NCI-H748 (cell line): ENCODE results near the gene CCDC33.

Source experiments
- DNase-seq: peaks from one replicate; lab custom pipeline; 2025; ENCODE audit not compliant: unreplicated experiment; lab: John Stamatoyannopoulos, UW

CCDC33 gene

GRCh38 chr15:74258456-74259291, 22.5 kb downstream of the CCDC33 start:
- no peak for DNase-seq

- no peak for DNase-seq
These were observed 23.1 kb downstream of the CCDC33 start for GRCh38 chr15:74259292-74259648.

GRCh38 chr15:74259821-74260607, 23.9 kb downstream of the CCDC33 start:
- no peak for DNase-seq

- DNase-seq, result no peak
These were observed 24.9 kb downstream of the CCDC33 start for GRCh38 chr15:74261041-74261440.

- DNase-seq, result no peak
These were observed 25.6 kb downstream of the CCDC33 start for GRCh38 chr15:74261685-74262084.

GRCh38 chr15:74262151-74262550, 26.0 kb downstream of the CCDC33 start:
- no peak for DNase-seq

GRCh38 chr15:74262625-74263024, 26.5 kb downstream of the CCDC33 start:
- DNase-seq, result no peak

- DNase-seq, result no peak
These were observed 27.3 kb downstream of the CCDC33 start for GRCh38 chr15:74263466-74263865.

- peak; percentile 49 for DNase-seq
These were observed 28.0 kb downstream of the CCDC33 start for GRCh38 chr15:74264081-74264501.

- DNase-seq, result no peak
These were observed 29.0 kb downstream of the CCDC33 start for GRCh38 chr15:74265046-74265639.

GRCh38 chr15:74268020-74268419, 31.9 kb downstream of the CCDC33 start:
- no peak for DNase-seq

- DNase-seq, result peak; percentile 61
These were observed 33.4 kb downstream of the CCDC33 start for GRCh38 chr15:74269362-74270035.

GRCh38 chr15:74270155-74270554, 34.0 kb downstream of the CCDC33 start:
- DNase-seq, result no peak

GRCh38 chr15:74270854-74271520, 34.9 kb downstream of the CCDC33 start:
- no peak for DNase-seq

GRCh38 chr15:74272812-74273211, 36.7 kb downstream of the CCDC33 start:
- DNase-seq, result no peak

- no peak for DNase-seq
These were observed 38.4 kb downstream of the CCDC33 start for GRCh38 chr15:74274470-74275038.

GRCh38 chr15:74275957-74276356, 39.8 kb downstream of the CCDC33 start:
- DNase-seq, result peak; percentile 30

GRCh38 chr15:74276560-74276959, 40.4 kb downstream of the CCDC33 start:
- DNase-seq, result no peak

GRCh38 chr15:74277242-74277810, 41.2 kb downstream of the CCDC33 start:
- no peak for DNase-seq

GRCh38 chr15:74278207-74278606, 42.1 kb downstream of the CCDC33 start:
- no peak for DNase-seq
